Ascending aorta (tissue), 2 donors: ENCODE results near the gene PBX3. TPM values are rescaled to one million over a fixed set of nuclear protein-coding genes. Genes with fewer than 3 reads are reported as not detected.

Source experiments
- DNase-seq, 2 donors: peaks; one replicate each; pipeline ENCODE4 v3.0.0-alpha.2; 2019; ENCODE audit warnings: low spot score in 2 of 2
- H3K27ac ChIP-seq, 2 donors: fragments of 200-600 bp; sonication (generic); one replicate each; pipeline ENCODE4 v1.5.1; 2016 to 2017; ENCODE audit warnings: mild to moderate bottlenecking in 1 of 2
- H3K27me3 ChIP-seq: fragments of 200-600 bp; sonication (generic); one replicate; pipeline ENCODE4 v1.5.1; 2017
- H3K36me3 ChIP-seq, 2 donors: fragments of 200-600 bp; sonication (generic); one replicate each; pipeline ENCODE4 v1.5.1; 2016
- H3K4me1 ChIP-seq, 2 donors: fragments of 200-600 bp; sonication (generic); one replicate each; pipeline ENCODE4 v1.5.1; 2016 to 2017; ENCODE audit warnings: mild to moderate bottlenecking in 1 of 2
- H3K4me3 ChIP-seq, 2 donors: fragments of 200-600 bp; sonication (generic); one replicate each; pipeline ENCODE4 v1.5.1; 2016 to 2017; ENCODE audit warnings: mild to moderate bottlenecking in 1 of 2
- H3K9me3 ChIP-seq, 2 donors: fragments of 200-600 bp; sonication (generic); one replicate each; pipeline ENCODE4 v1.5.1; 2016
- intact Hi-C: fragments of 100-400 bp; cut with DNase I; formaldehyde crosslinking; loops from one replicate; pipeline ENCODE4 v1.15.1; 2023
- total RNA-seq: library from RNA; depleted of rRNA; stranded (reverse); fragments of >200 nt; gene quantifications from one replicate; pipeline ENCODE4 v1.1.0, GENCODE V29; 2016
- TF ChIP-seq, protein P1 (sequence below), 3 experiments: fragments of 200-600 bp in 2 of 3; fragments of 450-650 bp in 1 of 3; sonication (generic) in 2 of 3; IDR thresholded peaks; one replicate each; pipeline ENCODE4 v1.5.1; 2016 to 2019; ENCODE audit warnings: antibody characterized with exemption in 3 of 3, mild to moderate bottlenecking in 1 of 3, moderate library complexity in 1 of 3

The PBX3 gene
- total RNA-seq, 1 donor from 2014 or later, result 24.3 TPM

DNA sequence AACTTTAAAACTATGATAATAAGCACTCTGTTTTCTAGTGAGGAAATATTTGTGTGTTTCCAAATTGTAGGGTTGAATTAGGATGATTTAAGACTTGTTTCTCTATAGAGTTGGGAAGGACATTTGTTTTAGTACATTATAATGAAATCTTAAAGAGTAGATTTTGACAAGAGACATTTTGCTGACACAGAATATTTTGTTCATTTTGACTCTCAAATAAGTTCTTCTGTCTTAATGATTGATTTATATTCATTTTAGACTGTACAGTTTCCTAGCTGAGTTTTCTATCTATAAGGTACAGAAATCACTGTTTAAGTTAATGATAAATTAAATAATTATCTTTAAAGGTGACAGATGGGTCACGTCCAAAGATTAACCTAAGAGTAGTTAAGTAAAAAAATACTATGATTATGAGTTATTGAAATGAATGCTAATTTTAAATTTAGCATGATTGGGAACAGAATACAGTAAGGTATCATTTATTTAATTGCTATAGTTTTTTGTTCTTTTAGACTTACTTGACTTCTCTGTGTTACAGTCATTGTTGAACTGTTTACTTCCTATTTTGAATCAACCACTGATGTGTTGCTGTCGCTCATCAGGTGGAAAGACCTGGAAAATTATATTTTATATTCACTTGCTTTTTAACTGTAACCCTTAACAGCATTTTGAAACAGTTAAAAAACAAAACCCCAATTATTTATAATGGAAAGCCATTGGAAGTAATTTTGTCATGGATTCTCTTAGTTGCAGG, 19.5 kb downstream of the PBX3 start:
- no peaks in the 10 kb centered on the region for H3K4me1 ChIP-seq

DNA sequence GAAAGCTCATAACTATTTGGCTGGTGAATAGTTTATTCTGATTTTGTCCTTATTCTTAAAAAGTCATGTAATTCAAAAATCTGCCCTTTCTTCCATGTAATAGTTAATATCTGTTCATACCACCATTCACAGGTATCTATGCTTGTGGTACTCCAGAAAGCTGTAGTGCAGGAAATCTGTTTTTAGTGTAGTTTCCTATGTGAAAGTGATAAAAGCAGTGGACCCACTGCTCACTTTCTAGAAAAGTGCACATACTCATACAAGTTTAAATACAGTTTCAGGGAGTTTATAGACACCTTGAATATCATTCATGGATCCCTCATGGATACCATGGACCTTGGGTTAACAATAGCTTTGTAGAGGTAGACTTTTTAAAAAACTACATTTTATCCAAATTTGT, 20.2 kb downstream of the PBX3 start:
- TF ChIP-seq, protein P1, sequence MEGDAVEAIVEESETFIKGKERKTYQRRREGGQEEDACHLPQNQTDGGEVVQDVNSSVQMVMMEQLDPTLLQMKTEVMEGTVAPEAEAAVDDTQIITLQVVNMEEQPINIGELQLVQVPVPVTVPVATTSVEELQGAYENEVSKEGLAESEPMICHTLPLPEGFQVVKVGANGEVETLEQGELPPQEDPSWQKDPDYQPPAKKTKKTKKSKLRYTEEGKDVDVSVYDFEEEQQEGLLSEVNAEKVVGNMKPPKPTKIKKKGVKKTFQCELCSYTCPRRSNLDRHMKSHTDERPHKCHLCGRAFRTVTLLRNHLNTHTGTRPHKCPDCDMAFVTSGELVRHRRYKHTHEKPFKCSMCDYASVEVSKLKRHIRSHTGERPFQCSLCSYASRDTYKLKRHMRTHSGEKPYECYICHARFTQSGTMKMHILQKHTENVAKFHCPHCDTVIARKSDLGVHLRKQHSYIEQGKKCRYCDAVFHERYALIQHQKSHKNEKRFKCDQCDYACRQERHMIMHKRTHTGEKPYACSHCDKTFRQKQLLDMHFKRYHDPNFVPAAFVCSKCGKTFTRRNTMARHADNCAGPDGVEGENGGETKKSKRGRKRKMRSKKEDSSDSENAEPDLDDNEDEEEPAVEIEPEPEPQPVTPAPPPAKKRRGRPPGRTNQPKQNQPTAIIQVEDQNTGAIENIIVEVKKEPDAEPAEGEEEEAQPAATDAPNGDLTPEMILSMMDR (IDR thresholded peaks at IDR 0.05), result no peak
- Histone ChIP-seq H3K27ac (no peak overlapping the region), H3K4me1 (no peaks in the 10 kb centered on the region), H3K27me3 (no peaks in the 10 kb centered on the region), H3K9me3 (no peaks in the 10 kb centered on the region), H3K4me3 (no peak overlapping the region), H3K36me3 (no peaks in the 10 kb centered on the region)
- intact Hi-C loops, result no loop called here
- no peak for DNase-seq

More for the DNA sequence above, 19.5 kb downstream of the PBX3 start:
- Histone ChIP-seq H3K4me3 (no peak overlapping the region), H3K36me3 (no peaks in the 10 kb centered on the region), H3K27me3 (no peaks in the 10 kb centered on the region), H3K27ac (no peak overlapping the region), H3K9me3 (no peaks in the 10 kb centered on the region)
- DNase-seq, result no peak
- intact Hi-C loops, result no loop called here
- TF ChIP-seq, protein P1 (IDR thresholded peaks at IDR 0.05), result no peak

- no peaks in the 10 kb centered on the region for H3K27me3 ChIP-seq
- H3K4me1 ChIP-seq, result no peaks in the 10 kb centered on the region
- TF ChIP-seq, protein P1 (IDR thresholded peaks at IDR 0.05), result no peak
Measured at GRCh38 chr9:125768803-125769202, 21.6 kb downstream of the PBX3 start.

DNA sequence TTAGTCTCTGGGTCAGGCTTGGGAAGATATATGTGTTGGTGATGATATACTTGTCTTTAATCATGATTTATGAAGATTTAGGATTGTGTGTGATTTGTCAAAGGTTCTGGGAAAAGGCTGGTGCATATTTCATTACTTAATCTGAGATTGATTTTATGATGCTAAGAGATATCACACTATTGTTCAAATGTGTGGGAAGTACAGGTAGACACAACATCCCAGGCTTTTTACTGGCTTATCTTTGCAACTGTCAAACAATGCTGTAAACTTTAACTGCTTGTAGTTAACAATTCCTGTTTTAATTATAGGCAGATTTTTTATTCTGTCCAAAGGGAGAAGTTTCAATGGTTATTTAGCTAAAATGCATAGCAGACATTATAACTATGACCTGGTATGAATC, 23.9 kb downstream of the PBX3 start:
- H3K36me3 ChIP-seq, result no peaks in the 10 kb centered on the region
- no peaks in the 10 kb centered on the region for H3K4me1 ChIP-seq
- no peaks in the 10 kb centered on the region for H3K27me3 ChIP-seq
- peaks cover 0 to 6% of the 10 kb centered on the region in 2 donors for H3K9me3 ChIP-seq
- no peak overlapping the region for H3K27ac ChIP-seq
- no peak overlapping the region for H3K4me3 ChIP-seq
- TF ChIP-seq, protein P1 (IDR thresholded peaks at IDR 0.05), result no peak
- DNase-seq, result no peak
- intact Hi-C loops, result no loop called here

More at GRCh38 chr9:125768803-125769202, 21.6 kb downstream of the PBX3 start:
- Histone ChIP-seq H3K4me3 (no peak overlapping the region), H3K9me3 (no peaks in the 10 kb centered on the region), H3K27ac (no peak overlapping the region), H3K36me3 (no peaks in the 10 kb centered on the region)
- no peak for DNase-seq
- intact Hi-C loops, result no loop called here

DNA sequence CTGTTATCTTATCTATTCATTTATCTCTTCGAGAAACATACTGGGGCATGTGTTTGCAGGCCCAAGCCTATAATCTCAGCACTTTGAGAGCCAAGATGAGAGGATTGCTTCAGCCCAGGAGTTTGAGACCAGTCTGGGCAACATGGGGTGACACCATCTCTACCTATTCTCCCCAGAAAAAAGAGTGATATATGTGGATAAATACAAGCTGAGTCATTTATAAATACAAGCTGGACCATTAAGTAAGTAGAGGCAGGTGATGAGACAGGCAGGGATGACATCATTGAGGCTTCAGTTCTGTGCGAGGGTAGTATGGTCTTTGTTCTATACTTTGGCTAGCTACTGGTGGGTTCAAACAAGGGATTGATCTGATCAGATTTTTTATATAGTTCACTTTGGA, 25.6 kb downstream of the PBX3 start:
- Histone ChIP-seq H3K27ac (no peak overlapping the region), H3K4me3 (no peak overlapping the region), H3K4me1 (no peaks in the 10 kb centered on the region), H3K36me3 (no peaks in the 10 kb centered on the region), H3K27me3 (no peaks in the 10 kb centered on the region), H3K9me3 (peaks cover 0 to 6% of the 10 kb centered on the region in 2 donors)
- TF ChIP-seq, protein P1 (IDR thresholded peaks at IDR 0.05), result no peak
- no peak for DNase-seq
- intact Hi-C loops, result no loop called here
